HTERT RPE-1 (cell line): ENCODE results near the gene OXER1.
"Not testable (repeated sequence)": the region's sequence is repeated elsewhere in the genome, so short reads cannot be mapped to it uniquely, and the experiment has no call there.

ENCODE experiments used
- in situ Hi-C: fragments of 300-500 bp; cut with MboI; formaldehyde crosslinking; loops from 4 replicates; pipeline ENCODE4 v1.14.3; 2020; ENCODE audit warnings: low sequenced_read_pairs

Gene OXER1

DNA sequence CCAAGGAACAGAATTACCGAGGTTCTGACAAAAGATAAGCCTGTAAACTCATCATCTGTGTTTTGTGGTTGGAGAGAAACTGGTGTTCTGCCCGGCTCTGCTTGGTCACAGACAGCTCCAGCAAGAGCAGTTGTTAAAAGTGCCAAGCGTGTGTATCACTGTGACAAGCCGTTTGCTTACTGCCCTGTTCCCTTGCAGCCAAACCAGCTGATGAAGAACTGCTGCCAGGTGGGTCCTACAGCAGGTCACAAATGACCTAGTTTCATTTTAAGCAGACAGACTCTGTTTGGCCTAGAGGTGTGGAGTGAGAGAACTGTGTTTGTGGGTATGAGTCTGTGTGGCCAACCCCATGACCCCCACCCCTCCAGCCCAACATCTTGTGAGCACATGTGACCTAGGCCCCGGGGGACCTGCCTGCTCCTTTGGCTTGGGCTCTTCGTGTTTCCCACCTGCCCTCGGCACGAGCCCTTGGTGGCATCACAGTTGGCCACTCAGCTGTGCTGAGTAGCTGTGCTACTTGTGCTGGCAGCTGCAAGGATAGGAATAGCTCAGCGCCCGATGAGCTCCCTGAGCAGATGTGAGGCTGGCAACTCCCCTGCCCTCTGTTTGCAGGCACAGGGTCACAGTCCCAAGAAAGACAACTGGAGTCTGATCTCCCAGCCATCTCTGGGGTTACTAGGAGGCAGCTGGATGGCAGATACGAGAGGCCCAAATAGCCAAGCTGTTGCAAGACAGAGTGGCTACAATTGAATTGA, 9.7 kb downstream of the OXER1 start:
- in situ Hi-C loops, result no loop called here

DNA sequence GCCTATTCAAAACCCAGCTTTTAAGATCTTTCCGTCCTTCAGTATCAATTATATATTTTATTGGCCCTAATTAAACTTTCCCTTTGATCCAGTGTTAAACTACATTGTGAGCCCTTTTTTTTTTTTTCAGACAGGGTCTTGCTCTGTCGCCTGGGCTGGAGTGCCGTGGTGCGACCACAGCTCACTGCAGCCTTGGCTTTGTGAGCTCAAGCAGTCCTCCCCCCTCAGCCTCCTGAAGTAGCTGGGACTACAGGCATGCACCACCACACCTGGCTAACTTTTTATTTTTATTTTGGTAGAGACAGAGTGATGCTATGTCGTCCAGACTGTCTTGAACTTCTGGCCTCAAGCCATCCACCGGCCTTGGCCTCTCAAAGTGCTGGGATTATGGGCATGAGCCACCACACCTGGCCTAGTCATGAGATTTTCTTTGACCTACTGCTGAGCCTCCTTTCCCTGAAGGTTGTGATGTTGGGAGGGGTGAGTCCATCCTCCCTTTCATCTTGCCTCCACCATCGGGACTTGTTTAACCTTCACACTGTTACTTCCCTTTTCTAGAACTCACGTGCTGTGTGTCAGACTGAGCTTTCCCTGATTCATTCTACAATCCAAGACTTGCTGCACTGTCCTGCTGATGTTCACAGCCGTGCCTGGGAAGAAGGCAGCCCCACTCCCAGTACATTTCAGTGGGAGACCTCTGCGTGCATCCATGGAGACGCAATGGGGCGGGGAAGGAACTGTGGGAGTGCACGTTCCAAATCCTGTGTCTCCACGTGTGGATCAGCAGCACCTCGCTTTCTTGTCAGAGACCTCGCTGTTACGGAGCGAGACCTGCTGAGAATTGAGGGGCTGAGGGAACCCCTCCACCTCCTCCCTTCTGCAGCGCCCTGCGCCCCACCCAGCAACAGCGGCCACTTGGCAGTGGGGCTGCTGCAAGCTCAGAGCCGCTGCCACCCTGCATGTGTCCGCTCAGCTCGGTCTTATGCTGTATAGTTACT, 10.8 kb downstream of the OXER1 start:
- in situ Hi-C loops, result no loop called here

DNA sequence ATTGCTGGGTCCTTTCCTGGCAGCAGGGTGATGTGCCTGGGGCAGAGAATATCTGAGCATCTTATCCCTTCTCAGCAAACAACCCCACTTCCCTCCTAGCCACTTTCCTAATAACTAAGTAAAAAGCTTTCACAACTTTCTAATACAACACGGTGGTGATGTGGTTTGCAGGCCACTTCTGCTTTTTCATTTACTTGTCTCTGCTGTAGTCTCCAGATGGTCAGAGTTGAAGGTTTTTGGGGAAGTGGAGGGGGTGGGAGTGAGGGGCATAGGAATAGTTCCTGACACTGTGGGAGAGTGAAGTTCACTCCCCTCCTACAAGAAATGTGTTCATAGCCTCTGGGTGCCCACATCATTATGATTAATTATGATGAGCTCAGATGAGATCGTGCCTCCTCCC, 11.6 kb downstream of the OXER1 start:
- in situ Hi-C loops, result no loop called here

DNA sequence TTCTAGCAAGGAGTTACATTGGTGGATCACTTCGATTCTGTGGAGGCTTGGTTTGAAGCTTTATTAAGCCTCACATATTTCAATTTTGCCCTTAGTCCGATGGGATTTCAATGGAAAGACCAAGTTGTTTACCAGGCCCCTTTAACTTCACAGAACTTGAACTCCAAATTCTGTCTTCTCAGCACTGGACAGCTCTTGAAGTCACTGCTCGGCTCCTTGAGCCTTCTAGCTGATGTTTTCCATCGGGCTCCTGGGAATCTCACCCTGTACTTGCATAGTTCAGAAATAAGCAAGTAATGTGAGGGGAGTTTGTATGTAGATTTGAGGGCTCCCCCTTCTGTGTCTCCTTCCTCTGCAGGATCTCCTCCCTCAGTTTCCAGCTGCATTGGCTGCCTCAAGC, 15.1 kb downstream of the OXER1 start:
- in situ Hi-C loops, result no loop called here

DNA sequence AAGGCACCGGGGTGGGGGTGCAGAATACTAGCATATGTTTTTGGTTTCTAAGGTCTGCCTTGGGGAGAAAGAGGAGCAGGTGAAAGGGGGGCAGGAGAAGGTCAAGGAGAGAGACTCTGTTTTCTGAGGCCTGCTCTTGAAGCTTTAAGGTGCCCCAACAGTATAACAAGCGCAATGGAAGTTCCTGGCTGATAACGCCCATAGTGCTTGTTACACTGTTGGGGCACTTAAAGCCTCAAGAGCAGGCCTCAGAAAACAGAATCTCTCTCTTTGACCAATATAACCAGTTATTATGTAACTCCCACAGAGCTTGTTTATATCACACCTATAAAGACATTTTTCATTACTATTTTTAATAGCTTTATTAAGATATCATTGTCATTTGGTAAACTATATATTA, 16.5 kb downstream of the OXER1 start:
- in situ Hi-C loops, result no loop called here

DNA sequence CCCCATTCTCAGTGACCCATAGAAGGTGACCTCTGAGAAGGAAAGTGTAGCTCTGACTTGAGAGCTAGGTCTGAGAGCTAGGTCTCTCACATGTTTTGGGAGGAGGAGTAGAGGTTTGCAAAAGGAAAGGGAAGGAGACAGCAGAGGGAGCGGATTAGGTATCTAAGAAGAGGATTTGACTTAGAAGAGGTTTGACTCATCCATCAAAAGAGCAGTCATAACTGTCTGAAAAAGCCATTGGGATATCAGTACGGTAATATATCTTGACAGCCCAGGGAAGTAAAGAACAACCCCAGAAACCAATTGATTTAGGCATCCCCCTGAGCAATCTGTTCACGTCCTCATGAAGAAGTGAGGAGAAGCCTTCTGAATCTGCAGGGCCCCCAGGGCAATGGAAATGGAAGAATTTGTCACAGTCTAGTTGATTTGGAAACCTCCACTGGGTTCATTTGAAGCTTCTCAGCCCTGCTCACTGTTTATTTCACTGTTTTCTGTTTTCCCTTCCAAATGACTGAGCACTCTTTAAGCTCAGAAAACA, 19.3 kb downstream of the OXER1 start:
- in situ Hi-C loops, result no loop called here

DNA sequence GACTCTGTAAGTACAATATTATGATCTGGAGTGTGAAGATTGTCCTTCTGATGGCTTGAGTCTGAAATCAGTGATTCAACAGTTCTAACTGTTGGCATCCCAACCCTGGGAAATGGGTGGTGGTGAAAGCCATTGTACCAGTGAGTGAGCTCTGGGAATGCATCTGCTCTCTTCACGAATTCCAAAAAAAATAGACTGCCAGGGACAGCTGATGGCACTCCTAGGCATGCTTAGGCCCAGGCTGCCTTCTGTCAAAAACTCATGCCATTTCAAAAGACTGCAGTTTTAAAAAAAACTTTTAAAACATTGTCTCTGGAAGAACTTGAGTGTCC, 20.3 kb downstream of the OXER1 start:
- in situ Hi-C loops, result no loop called here

DNA sequence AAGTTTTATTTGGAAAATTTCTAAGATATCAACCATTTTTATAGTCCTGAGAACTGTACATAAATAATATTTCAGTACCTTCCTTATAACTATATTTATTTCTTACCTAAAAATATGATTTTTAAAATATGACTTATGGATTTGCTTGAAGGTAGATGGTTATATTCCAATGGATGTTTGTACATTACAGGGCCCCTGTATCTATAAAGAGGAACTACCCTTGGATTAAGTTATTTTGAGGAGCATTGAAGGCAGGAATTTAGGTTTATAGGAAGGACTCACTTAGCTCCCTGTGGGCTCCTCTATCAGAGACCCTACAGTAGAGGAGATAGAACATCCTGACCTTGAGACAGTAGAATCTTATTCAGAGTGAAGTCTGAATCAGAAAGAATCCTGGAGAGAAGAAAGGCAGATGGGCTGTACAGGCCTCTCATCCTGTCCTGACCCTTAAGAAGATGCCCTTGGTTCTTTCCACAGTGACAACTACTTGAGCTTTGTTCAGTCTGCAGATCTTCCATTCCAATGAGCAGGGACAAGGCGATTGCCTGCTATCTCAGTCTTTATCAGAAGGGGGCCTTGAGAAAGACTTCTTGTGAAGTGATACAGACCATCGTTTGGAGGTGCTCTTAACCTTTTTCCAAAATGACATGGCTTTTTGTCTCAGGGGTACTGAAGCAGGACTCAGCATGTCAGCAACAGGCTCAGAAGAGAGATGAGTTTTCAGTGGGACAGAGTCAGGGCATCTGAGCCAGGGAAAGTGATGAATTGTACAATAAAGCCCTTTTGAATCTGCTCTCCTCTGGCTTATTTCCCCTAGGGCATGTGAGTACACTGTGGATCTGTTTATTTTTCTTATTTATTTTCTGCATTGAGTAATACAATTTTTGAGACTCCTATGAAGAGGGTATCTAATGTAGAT, 20.9 kb downstream of the OXER1 start:
- in situ Hi-C loops, result no loop called here

DNA sequence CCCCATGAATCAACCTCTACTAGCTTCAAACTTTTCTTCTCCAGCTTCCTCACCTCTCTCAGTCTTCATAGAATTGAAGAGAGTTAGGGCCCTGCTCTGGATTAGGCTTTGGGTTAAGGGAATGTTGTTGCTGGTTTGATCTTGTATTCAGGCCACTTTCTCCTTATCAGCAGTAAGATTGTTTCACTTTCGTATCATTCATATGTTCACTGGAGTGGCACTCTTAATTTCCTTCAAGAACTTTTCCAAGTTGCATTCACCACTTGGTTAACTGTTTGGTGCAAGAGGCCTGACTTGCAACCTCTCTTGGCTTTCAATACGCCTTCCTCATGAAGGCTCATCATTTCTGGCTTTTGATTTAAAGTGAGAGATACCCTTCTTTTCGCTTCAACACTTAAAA, 22.8 kb downstream of the OXER1 start:
- in situ Hi-C loops, result no loop called here

DNA sequence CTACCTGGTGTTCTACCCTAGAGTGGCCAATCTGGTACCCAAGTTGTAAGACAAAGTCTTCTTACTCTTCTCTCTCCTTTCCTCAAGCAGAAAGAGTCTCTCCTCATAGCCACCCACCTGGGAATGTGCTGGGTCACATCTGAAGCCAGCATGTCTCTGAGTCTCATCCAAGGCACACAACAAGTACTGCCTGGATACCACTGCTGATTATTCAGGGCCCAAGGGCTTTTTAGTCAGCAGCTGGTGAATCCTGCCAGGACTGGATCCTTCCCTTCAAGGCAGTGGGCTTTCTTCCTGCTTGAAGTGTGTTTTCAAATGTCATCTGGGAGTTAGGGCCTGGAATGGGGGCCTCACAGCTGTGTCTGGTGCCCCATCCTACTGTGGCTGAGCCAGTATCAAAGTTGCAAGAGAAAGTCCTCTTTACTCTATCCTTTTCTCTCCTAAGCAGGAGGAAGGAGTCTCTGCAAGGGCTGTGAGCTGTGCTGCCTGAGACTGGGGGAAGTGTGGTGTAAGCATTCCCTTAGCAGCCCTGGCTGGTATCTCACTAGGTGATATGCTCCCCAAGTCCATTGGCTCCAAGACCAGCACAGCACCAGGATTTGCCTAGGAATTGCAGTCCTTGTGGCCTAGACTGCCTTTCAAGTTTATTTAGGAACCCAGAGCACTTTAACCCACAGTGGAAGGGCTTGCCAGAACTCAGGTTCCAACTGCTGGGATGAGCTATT, 27.2 kb downstream of the OXER1 start:
- in situ Hi-C loops, result no loop called here

DNA sequence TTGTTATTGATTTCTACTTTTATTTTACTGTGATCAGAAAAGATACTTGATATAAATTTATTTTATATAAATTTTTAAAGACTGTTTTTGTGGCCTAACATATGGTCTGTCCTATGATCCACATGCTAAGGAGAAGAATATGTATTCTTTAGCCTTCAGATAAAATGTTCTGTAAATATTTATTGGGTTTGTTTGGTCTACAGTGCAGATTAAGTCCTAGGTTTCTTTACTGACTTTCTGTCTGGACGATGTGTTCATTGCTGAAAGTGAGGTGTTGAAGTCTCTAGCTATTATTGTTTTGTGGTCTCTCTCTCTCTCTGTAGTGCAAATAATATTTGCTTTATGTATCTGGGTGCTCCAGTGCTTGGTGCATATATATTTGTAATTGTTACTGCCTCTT, 30.1 kb downstream of the OXER1 start:
- in situ Hi-C loops, result no loop called here

DNA sequence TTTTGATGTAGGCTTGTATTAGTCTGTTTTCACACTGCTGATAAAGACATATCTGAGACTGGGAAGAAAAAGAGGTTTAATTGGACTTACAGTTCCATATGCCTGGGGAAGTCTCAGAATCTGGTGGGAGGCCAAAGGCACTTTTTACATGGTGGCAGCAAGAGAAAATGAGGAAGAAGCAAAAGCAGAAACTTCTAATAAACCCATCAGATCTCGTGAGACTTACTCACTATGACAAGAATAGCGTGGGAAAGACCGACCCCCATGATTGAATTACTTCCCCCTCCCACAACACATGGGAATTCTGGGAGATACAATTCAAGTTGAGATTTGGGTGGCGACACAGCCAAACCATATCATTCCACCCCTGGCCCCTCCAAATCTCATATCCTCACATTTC, 32.6 kb downstream of the OXER1 start:
- in situ Hi-C loops, result not testable (repeated sequence)

DNA sequence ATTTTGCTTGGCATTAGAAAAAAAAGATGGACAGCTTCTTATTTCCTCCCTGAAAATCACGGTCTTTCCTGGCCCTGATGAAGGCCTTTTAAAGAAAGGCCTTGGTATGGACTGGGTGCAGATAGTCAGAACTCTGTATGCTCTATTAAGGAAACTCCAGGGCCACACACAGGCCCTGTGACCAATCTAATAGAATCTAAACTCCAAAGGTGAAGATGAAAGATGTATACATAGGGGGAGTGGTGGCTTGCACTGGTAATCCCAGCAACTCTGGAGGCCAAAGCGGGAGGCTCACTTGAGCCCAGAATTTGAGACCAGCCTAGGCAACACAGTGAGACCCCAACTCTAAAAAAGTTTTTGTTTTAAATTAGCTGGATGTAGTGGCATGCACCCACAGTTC, 37.3 kb downstream of the OXER1 start:
- in situ Hi-C loops, result no loop called here

DNA sequence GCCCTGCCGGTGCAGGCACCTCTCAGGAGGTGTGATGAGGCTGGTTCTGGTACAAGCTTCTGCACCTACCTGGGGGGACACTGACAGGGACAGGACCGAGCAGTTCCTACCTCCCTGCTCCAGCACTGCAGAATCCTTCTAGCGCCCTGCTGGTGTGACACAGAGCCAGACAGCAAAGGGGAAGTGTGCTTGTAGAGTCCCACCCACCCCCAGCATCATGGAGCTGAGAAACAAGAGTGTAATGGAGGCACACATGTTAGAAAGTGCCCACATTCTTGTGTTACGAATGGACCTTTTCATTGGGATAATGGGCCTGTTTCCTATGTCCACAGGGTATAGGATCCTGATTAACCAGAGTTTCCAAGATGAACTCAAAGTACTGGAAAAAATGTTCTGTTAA, 38.3 kb downstream of the OXER1 start:
- in situ Hi-C loops, result no loop called here

DNA sequence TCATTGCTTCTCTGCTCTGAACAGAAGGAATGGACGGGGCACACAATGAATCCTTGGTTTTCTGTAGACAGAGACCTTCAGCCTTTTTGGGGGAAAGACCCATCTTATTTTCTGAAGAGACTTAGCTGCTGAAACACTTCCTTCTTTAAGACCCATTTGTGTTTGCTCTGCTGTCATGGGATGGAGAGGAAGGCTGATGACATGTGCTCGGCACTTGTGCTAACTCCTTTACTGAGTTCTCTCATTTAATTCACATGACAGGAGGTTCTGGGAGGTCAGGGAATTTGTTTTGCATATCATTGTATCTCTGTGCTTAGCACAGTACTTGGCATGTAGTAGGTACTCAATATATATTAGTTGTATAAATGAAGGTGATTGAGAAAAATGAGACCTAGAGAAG, 39.0 kb downstream of the OXER1 start:
- in situ Hi-C loops, result no loop called here

DNA sequence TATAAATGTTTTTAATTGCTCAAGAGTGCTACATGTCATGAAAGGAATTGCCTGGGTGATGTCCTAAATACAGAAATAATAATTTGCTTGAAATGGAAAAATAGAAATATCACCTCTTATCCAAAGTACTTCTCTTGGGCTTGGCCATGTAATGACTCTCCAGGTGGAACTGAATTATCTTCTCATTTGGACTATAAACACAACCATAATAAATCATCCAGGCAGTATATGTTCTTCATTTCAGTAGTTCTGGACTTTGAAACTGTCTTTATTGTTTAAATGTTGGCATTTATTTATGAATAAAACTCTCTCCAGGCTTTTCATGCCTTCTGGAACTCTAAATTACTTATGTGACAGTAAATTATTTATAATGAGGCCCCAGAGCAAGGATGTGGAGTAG, 40.5 kb downstream of the OXER1 start:
- in situ Hi-C loops, result no loop called here

DNA sequence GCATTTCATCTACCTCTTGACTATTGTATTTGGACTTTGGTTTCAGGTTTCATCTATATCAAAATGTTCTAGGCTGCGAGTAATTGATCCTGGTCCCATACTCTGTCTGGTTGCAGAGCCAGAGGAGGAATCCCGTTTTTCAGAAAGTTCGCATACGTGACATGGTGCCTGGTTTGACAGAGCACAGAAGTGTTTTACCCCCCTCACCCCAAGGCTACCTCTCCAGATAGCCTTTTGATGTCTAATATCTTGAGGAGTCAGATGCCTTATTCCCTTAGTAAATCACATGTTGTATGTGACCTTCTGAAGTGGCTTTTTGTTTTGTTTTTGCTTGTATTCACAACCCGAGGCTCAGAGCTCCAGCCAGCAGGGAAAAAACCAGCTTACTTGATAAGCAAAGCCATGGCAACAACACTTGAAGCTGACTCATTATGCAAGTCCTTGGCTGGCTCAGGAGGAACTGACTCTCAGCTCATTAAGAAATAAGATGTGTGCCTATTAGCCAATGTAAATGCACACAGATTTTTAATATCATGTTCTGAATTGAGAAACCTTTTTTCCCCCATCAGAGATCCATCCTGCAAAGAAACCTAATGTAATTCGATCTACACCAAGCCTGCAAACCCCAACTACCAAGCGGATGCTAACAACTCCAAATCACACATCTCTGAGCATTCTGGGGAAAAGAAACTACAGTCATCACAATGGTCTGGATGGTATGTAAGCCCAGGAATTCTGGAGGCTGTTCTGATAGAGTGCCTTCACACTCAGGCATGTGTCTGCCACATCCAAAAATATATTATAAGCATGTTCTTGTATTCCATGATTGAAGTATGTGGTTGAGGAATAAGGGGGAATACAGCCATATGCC, 41.4 kb downstream of the OXER1 start:
- in situ Hi-C loops, result no loop called here

DNA sequence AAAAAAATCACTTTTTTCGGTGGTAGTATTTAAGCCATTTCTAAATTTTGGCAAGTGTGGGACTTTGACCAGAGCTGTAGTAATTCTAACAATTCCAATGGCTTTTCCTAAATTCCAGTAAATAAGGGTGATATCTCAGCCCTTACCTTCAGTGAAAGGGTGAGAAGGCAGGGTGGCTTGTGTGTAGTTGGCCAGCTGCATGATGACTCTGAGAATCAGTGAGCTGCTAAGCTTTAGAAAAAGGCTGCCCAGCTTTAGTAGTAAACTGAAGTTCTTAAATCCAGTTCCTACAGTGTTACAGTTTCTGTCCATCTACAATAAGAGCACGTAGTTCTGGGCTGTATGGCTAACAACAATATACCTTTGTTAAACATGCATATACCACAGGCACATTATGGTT, 42.0 kb downstream of the OXER1 start:
- in situ Hi-C loops, result no loop called here

DNA sequence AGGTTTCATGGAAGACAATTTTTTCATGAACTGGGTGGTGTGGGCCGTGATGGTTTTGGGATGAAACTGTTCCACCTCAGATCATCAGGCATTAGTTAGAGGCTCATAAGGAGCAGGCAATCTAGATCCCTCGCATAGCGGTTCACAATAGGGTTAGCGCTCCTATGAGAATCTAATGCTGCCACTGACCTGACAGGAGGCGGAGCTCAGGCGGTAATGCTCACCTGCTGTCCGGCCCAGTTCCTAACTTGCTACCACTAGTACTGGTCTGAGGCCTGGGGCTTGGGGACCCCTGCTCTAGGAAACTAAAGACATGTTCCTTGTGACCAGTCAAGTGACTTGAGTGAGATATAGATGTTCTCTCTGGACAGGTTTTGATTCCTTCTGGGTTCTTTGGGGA, 49.2 kb downstream of the OXER1 start:
- in situ Hi-C loops, result no loop called here
